GM21723 (cell line): Measurements from ENCODE around the gene ABCD3.
A peak's percentile ranks its signal among the peaks of the same experiment; 100 is the strongest.
"Not testable (repeated sequence)": the region's sequence is repeated elsewhere in the genome, so short reads cannot be mapped to it uniquely, and the experiment has no call there.

ENCODE experiments used
- ATAC-seq: cut with Tn5 transposase; IDR thresholded peaks from one replicate; pipeline ENCODE4 v1.9.1; 2021; ENCODE audit warnings: mild to moderate bottlenecking, moderate library complexity; ENCODE audit not compliant: unreplicated experiment

Gene ABCD3

GRCh38 chr1:94411237-94411636, 7.0 kb upstream of the ABCD3 start:
- ATAC-seq: peak; percentile 86

- ATAC-seq: no peak
These were observed 4.9 kb upstream of the ABCD3 start for GRCh38 chr1:94413311-94413710.

- ATAC-seq: no peak
These were observed 1.1 kb upstream of the ABCD3 start for GRCh38 chr1:94416901-94417727.

- ATAC-seq: no peak
These were observed 536 bp upstream of the ABCD3 start for GRCh38 chr1:94417728-94417977.

- peak; percentile 40 for ATAC-seq
These were observed 771 bp downstream of the ABCD3 start for GRCh38 chr1:94418664-94419655.

GRCh38 chr1:94422115-94422820, 4.1 kb downstream of the ABCD3 start:
- no peak for ATAC-seq

GRCh38 chr1:94425821-94426484, 7.8 kb downstream of the ABCD3 start:
- no peak for ATAC-seq

- ATAC-seq: not testable (repeated sequence)
These were observed 8.3 kb downstream of the ABCD3 start for GRCh38 chr1:94426485-94426870.

GRCh38 chr1:94428441-94428840, 10.3 kb downstream of the ABCD3 start:
- no peak for ATAC-seq

- ATAC-seq: not testable (repeated sequence)
These were observed 10.8 kb downstream of the ABCD3 start for GRCh38 chr1:94428927-94429528.

GRCh38 chr1:94430066-94430465, 11.9 kb downstream of the ABCD3 start:
- not testable (repeated sequence) for ATAC-seq

GRCh38 chr1:94433866-94434265, 15.7 kb downstream of the ABCD3 start:
- no peak for ATAC-seq

- no peak for ATAC-seq
These were observed 16.3 kb downstream of the ABCD3 start for GRCh38 chr1:94434365-94435045.

- ATAC-seq: no peak
These were observed 20.6 kb downstream of the ABCD3 start for GRCh38 chr1:94438692-94439276.

GRCh38 chr1:94440088-94440487, 21.9 kb downstream of the ABCD3 start:
- ATAC-seq: no peak

GRCh38 chr1:94443067-94443466, 24.9 kb downstream of the ABCD3 start:
- ATAC-seq: not testable (repeated sequence)

GRCh38 chr1:94444819-94445218, 26.6 kb downstream of the ABCD3 start:
- ATAC-seq: not testable (repeated sequence)

GRCh38 chr1:94445733-94446132, 27.5 kb downstream of the ABCD3 start:
- ATAC-seq: not testable (repeated sequence)

GRCh38 chr1:94446177-94446576, 28.0 kb downstream of the ABCD3 start:
- ATAC-seq: not testable (repeated sequence)
